HG02970 (cell line): ENCODE measurements around the gene MBNL2.
A peak's percentile ranks its signal among the peaks of the same experiment; 100 is the strongest.

ENCODE experiments used
- ATAC-seq: cut with Tn5 transposase; IDR thresholded peaks from one replicate; pipeline ENCODE4 v1.9.1; 2021; ENCODE audit warnings: mild to moderate bottlenecking, moderate library complexity, moderate number of reproducible peaks; ENCODE audit not compliant: unreplicated experiment, low FRiP score

The MBNL2 gene

DNA sequence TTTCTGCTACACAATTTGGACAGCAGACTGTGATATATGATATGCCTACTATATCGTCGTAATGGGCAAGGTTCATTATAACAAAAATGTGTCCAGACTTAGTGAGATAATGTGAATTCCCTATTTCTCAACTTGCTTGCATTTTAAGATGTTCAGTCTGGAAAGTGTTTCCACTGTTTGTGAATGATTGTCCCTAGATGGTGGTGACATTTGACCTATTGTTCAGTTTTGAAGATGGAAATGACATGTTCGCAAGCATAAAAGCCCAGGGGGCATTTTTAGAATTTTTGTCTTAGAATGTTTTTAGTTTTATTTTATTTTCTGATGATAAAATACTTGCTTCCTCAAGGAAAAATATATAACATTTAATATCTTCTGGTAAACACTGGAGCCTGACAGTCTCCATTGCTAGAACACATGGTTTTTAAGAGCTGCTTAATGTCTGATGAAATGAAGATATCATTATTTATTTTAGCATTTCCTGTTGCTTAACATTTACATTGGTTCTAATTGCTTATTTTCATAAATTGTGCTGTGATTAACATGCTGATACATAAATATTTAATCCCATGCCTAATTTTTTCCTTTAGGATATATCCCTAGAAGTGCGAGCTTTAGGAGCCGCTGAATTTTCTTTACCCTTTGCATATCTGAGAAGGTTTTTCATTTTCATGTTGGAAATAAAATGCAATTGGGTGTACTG lies 27.1 kb downstream of the MBNL2 start:
- no peak for ATAC-seq

DNA sequence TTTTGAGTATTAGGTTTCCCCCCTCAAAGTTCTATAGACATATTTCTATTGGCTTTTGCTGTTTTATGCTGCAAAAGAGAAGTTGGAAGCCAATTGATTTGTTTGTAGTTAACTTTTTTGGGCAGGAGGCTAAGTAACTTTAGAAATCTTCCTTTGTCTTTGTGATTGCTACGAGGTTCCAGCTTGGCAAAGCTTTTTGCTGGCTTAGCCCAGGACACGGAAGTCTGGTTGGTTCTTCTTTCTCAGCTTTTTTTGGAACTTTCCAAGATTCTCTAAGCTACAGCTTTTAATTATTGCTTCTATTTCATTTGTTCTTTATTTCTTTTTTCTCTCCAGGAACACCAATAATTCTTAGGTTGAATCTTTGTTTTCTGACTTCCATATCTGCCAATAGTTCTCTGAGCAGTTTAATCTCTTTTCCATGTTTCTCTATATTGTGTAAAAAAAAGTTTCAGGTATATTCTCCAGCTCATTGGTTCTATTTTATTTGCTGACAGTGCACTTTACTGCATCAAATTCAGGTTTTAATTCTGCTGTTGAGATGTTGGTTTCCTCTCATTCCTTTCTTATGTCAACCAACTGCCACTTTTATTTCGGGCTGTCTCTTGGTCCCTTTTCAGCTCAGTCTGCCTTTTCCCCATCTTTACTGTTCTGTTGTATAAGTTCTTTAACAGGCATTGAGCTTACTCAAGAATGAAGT lies 27.8 kb downstream of the MBNL2 start:
- no peak for ATAC-seq

DNA sequence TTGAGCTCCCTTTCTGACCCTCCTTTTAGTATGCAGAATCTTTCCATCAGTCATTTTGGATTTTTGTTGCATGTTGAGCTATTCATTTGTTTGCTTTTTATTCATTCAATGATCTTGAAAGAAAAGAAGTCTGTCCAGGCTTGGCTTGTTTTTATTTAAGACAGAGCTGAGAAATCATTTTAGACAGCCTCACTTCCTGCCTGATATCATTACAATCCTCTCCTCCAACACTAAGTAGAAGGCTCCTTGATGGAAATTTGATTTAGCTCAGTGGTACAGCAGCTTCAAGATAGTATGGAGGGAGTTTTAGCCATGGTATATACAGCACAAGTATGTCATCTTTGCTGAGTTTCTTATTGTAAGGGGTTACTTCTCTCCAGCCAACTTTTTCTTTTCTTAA lies 28.4 kb downstream of the MBNL2 start:
- no peak for ATAC-seq

DNA sequence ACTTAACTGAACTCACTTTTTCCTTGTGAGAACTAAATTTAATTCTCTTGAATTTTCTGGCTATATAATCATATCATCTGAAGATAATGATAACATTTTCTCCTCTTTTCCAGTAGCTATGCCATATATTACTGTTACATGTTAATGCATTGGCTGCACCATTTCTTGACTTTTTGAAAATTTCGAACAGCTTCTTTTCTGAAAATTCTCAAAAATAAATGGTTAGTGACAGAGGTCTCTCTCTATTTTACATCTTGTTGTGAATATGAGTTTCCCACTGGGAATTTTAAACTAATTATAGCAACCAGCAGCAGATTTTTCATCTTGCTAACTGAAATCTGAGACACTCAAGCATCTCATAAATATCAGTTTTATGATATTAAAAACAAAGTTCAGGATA lies 30.6 kb downstream of the MBNL2 start:
- no peak for ATAC-seq

DNA sequence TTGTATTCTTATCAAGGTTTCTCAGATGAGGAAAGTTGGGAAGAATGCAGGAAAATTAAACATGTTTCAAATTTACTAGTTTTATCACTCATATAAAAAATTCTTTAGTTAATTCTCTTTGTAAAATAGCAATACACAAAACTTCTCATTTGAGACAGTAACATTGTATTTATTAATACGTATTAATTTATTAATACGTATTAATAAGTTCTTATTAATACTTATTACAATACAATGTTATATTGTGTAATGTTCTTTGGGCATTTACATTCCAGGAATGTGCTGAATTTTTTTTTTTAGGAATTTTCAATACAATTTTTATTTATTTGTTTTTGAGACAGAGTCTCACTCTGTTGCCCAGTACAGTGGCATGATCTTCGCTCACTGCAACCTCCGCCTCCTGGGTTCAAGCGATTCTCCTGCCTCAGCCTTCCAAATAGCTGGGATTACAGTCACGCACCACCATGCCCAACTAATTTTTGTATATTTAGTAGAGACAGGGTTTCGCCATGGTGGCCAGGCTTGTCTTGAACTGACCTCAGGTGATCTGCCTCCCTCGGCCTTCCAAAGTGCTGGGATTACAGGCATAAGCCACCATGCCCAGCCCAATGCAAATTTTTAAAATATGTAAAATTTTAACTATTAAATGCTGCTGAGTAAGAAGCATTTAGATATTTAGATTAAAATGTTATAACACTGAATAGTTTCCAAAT lies 31.6 kb downstream of the MBNL2 start:
- ATAC-seq, result no peak

DNA sequence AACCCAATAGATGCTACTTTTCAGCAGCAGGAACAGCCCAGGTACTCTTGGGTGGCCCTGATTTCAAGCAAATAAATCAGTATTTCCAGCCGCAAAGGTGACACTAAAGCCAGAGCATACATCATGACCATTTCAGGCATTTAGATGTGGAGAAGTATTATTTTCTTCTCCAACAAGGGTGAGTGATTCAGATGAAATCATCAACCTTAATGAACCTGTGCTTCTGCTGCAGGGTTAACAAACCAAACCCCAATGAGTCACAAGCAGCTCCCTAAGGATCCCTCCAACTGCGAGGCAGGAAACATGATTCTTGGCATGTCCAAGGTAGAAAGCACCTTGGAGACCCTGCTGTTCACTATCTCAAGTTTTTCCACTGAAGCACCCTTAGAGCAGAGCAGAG lies 32.7 kb downstream of the MBNL2 start:
- no peak for ATAC-seq

DNA sequence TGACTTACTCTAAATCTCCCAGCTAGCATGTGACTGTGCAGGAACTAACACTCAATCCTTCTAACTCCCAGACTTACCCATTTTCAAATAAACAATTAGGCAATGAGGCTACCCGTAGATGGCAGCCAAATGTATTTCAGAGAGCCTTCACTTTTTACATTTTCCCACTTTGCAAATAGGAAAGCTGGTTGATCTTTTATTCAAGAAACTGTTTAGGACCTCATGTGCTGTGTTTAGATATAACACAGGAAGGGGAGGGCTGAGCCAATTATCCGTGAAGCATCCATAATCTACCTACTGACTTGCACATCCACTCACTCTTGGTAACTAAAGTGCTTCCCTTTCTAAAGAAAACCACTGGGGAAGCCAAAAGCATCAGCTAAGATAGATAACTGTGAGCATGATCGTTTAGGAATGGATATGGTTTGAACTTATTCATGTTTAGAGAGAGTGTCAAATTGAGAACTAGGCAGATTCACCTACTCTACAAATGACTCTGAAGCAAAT lies 33.4 kb downstream of the MBNL2 start:
- no peak for ATAC-seq

DNA sequence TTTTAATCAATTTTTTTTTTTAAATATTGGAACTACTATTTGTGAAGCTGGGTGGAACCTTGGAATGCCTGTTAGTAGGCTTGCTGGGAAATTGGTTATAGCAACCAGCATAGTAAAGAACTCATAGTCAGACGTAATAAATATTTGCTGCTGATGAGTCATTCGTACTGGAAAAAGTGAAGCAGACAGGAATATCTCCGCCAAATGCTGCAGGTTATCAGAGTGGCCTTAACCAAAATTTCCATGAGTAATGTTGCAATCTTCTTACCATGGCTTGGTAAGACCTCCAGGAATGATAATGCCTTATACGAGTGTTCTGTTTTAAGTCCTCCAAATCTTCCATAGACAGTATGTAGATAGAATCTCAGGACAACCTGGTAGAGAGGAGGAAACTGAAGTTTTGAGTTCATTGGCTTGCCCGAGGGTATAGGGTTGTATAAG lies 34.2 kb downstream of the MBNL2 start:
- ATAC-seq, result no peak

DNA sequence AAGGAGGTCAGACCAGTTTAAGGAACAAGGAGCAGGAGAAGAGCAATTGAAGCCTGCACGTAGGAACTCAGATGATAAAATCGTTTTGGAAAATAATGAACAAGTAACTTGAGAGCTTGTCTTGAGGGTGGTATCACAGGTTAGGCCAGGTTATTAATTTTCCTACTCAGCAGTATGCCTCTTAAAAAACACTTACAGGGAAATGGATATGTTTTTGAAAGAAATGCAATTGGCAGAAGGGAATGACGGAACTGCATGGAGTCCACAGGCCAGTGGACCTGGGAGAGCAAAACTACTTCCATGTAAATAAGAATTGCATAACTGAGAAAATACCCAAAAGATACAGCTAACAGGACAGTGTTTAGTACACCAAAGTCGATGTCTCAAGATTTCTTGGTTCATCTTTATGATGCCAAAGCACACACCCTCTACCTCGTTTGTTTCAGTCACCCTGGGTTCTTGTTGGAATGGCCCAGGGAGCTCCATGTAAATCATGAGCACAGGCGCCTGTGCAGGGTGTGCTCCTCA lies 35.2 kb downstream of the MBNL2 start:
- no peak for ATAC-seq

DNA sequence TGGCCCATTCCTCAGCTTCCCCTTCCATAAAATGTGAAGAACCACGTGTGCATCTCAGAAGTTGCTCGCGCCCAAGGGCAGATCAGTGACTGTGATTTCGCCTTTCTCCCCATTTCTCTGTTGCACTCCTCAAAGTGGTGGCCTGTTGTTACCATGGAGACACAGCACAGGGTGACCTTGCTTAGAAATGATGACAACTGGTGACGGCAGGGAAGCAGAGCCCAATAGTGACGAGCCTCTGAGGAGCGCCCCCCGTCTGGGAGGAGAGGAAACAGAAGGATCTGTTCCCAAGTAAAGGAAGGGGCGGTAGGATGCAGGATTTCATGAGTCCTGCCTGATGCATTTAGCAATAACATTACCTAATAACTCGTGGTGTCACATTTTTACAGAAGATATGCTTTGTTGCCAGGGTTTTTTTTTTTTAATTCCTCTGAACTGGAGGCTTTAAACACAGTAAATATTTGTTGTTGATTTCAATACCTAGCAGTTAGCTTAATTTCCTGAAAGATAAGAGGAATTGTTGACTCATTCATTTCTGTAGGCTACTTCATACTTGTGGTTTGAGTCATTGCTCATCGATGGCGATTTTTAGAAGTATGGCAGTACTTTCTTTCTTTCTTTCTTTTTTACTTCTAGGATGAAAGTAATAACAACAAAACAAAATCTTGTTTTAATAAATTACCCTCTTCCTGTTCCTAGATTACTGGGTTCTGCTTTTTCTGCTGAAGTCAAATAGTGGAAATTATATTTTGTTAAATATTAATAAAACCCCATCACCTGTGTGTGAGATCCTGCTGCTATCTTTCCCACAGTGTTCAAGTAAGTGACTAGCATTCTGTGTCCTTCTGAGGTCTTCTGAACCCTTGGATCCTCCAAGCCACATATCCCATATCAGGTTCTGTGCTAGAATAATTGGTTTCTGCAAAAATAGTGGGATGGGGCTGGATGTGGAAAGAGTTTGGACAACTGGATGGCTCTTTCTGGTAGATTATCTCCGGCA lies 36.0 kb downstream of the MBNL2 start:
- ATAC-seq, result peak; percentile 68

DNA sequence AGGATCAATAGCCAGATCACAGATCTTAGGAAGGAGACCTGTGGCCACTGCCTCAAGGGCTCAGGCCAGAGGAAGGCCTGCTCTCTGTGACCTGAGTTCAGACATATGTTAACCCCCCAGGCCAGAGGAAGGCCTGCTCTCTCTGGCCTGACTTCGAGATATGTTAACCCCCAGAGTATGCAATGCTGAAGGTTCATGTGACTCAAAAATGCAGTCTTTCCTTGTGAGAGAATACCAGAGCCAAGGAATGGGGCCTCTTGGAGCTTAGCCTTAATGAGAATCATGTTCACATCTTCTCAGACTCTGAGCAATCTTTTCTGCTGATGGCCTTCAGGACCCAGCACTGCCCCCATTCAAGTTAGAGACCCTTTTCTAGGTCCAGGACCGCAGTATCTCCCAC lies 36.7 kb downstream of the MBNL2 start:
- no peak for ATAC-seq

DNA sequence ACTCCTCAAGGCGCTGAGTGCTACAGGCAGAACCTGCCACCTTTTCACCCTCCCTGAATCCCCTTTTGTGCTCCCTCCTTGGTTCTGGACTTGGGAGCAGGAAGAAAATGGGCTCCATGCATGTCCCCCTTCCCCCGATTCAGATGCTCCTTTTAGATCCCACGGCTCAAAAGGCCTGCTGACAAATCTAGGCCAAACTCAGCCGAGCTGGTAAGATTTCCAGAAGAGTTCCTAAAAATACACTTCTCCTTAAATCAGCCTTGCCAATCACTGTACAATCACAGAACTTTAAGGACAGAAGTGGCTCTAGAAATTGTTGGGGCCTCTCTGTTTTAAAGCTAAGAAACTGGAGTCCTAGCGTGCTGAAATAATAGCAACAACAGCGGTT lies 37.3 kb downstream of the MBNL2 start:
- ATAC-seq, result no peak

DNA sequence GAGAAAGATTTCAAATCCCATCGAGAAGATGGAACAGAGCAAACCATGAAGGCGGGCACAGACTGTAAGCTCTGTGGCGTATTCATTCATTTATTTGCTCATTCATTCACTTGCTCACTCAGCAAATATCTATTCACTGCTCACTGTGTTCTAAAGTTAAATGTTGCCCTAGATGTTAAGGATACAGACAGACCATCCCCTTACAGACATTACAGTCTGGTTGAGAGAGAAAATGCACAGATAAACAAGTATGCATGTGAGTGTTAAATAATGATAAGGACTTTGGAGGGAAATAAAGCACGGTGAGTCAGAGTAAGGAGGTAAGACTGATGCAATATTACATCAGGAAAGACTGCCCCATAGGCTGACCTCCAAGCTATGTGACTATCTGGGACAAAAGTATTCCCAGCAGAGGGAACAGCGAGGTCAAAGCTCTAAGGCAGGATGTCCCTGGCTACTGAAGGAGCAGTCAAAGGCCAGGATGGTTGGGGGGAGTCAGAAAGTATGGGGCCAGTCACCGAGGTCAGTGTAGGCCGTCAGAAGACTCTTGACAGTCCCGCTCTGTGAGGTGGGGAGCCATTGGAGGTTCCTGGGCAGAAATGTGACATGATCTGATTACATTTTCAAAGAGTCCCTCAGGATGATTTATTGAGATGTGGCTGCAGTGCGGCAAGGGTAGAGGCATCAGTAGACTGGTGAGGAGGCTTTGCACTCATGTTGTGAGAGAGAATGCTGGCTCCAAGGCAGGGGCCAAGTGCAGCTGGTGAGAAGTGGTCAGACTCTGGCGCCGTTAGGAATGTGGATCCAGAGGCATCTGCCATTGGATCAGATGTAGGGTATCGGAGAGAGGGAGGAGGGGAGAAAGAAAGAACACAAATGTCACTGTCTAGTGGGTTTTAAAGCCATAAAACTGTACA lies 37.9 kb downstream of the MBNL2 start:
- ATAC-seq, result no peak

DNA sequence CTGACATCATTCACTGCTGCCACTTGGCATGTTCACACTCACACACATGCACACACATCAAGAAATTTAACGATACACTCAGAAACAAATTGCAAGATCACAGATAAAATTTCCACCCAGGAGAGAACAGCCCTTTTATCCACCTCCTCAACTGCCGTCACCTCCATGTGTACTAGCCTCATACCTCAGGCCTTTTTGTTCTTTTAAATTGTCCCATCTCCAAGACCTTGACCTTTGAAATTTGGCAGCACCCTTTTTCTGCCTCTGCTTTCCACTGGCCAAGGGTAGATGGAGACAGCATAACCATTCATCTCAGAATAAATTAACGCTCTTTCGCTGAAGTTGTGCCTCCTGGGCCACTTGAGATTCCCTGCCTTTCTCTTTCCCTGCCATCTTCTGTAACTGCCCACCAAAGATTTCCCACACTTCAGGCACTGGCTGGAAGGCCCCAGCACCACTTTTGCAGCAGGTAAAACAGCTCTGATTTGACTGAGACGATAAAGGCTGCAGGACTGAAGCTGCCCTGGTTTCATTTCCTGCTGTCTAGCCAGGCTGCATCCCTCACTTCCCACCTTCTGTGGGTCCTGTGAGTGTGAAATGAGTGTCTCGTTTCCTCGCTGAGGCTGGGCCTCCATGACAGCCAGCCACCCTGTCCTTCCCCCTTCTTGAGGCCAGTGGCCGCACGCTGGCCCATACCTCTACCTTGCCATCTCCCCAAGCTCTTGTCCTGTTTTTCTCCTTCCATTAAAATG lies 39.3 kb downstream of the MBNL2 start:
- no peak for ATAC-seq

DNA sequence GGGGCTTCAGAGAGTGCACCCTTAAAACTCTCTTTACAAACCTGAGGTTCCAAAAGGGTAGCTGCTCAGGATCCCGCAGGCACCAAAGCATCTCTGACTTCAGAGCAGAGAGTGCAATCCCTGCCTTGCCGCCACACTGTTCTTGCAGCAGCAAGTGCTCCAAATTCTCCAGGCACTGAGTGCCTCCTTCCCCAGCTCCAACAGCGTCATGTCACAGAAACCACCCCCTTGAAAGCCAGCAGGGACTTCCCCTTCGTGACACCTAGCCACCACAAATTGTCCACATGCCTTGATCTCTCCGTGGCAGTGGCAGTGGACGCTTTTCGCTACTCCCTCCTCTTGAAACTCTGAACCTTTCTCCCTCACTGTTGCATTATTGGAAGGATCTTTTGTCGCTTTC lies 39.9 kb downstream of the MBNL2 start:
- no peak for ATAC-seq

DNA sequence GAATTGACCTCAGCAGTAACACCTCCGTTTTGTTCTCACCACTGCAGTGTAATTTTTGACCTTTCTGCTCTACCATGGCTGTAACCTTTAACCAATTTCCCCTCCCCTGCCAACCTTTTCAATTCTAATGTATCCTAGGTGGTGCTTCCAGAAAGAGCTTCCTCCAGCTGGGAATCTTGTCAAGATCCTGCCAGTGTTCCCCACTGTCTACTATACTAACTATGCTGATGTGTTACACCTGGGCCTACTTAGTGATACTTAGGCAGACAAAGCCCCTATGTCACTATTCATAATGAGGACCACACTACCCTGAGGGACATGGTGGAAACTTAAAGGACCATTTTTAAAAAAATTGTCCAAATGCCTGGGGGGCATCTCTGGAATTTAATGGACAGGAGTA lies 41.0 kb downstream of the MBNL2 start:
- ATAC-seq, result no peak

DNA sequence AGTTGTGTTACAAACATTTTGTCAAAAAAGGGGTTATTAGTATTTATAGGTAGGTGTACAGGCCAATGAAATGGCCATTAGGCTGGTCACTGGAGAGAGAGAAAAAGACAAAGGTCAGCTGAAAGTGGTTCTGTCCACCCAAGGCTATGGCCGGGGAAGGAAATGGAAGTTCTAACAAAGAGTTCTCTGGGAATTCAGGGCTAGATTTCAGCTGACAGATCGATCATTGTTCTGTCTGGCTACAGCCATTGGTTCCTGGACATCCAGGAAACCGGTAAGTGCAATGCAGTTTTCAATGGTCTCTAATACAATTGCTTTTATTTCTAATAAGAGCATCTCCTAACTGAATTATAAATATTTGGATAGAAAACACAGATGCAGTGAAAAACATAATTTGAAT lies 42.5 kb downstream of the MBNL2 start:
- no peak for ATAC-seq

DNA sequence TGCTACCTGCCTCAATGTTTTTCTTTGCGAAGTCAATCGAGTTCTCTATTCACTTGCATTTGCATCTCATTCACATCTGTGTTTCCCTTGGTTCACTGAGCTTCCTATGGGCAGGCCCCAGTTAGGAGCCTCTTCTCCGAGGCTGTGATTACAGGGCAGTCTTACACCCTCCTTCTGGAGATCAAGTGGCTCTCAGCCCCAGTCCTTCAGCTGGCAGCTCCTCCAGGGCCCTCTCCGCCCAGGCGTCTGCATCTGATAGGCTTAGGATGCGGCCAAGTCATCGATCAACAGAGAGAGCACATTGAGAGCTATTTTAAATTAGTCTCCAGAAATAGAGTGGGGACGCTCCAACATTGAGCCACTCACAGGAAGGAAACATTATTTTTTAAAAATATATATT lies 44.2 kb downstream of the MBNL2 start:
- ATAC-seq, result no peak
